Breast epithelium (tissue), 4 donors: ENCODE data around the gene PLPP1. TPM values are rescaled to one million over a fixed set of nuclear protein-coding genes. Genes with fewer than 3 reads are reported as not detected.

Experiments used
- DNase-seq, 2 donors: peaks; one replicate each; pipeline ENCODE4 v3.0.0-alpha.2; 2019; ENCODE audit warnings: low spot score in 2 of 2
- H3K27ac ChIP-seq, 2 donors: fragments of 200-600 bp; sonication (generic) in 1 of 2; one replicate each; pipeline ENCODE4 v1.5.1; 2016 to 2019; ENCODE audit warnings: mild to moderate bottlenecking in 1 of 2
- H3K27me3 ChIP-seq, 2 donors: fragments of 200-600 bp; sonication (generic) in 1 of 2; one replicate each; pipeline versions ENCODE4 v1.5.1 to v1.6.0; 2017 to 2019; ENCODE audit warnings: control low read depth in 1 of 2, mild to moderate bottlenecking in 1 of 2
- H3K36me3 ChIP-seq: fragments of 200-600 bp; one replicate; pipeline ENCODE4 v1.5.1; 2019
- H3K4me1 ChIP-seq, 2 donors: fragments of 200-600 bp; sonication (generic); one replicate each; pipeline ENCODE4 v1.5.1; 2016 to 2019; ENCODE audit warnings: control low read depth in 1 of 2
- H3K4me3 ChIP-seq, 3 donors: fragments of 200-600 bp; sonication (generic); 1 replicate in 2 of 3; 2 replicates in 1 of 3; pipeline ENCODE4 v1.5.1; 2016 to 2019; ENCODE audit warnings: mild to moderate bottlenecking in 3 of 3, moderate library complexity in 2 of 3
- H3K9me3 ChIP-seq, 2 donors: fragments of 200-600 bp; sonication (generic) in 1 of 2; one replicate each; pipeline ENCODE4 v1.5.1; 2016 to 2019; ENCODE audit warnings: control low read depth in 1 of 2
- POLR2A ChIP-seq: fragments of 450-650 bp; IDR thresholded peaks from one replicate; pipeline ENCODE4 v1.6.1; 2016; ENCODE audit warnings: antibody characterized with exemption, mild to moderate bottlenecking, moderate library complexity
- POLR2AphosphoS5 ChIP-seq, 3 donors: sonication (generic); formaldehyde crosslinking; IDR thresholded peaks; one replicate each; pipeline ENCODE4 v1.6.1; 2017; ENCODE audit warnings: antibody characterized with exemption in 3 of 3
- intact Hi-C: fragments of 100-400 bp; cut with DNase I; formaldehyde crosslinking; loops from one replicate; pipeline ENCODE4 v1.15.1; 2023; ENCODE audit warnings: low total_unique reads
- total RNA-seq, 3 donors: library from RNA; depleted of rRNA; stranded (reverse); fragments of >200 nt; gene quantifications; one replicate each; pipeline ENCODE4 v1.1.0, GENCODE V29; 2016
- TF ChIP-seq, protein P1 (sequence below), 3 donors: fragments of 450-650 bp; IDR thresholded peaks; one replicate each; pipeline ENCODE4 v1.5.1; 2016 to 2017; ENCODE audit warnings: antibody characterized with exemption in 3 of 3, mild to moderate bottlenecking in 3 of 3, moderate library complexity in 3 of 3

PLPP1 gene
- total RNA-seq, 3 donors from 2014 or later: 177 to 339 (median 237) TPM

DNA sequence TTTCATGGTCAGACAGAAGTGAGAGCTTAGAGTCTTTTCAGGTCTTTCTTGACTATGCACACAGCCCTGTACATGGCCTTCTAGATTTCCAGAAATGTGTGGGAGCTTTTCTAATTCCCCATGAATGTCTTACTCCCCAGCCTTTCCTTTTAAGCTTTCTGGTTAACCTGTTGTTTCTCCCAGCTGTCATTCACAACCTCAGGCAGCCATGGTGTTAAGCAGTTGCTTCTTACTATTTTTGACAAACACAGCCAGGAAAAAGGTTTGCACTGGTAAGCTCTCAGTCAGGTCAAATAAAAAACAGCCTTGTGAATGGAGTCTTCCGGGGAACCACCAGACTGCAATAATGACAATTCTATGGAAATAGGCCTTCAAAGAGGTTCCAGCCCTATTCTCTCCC lies 142.1 kb downstream of the PLPP1 start:
- no peak for DNase-seq
- intact Hi-C loops: no loop called here
- H3K36me3 ChIP-seq: no peaks in the 10 kb centered on the region
- no peak overlapping the region for H3K4me3 ChIP-seq
- TF ChIP-seq, protein P1, sequence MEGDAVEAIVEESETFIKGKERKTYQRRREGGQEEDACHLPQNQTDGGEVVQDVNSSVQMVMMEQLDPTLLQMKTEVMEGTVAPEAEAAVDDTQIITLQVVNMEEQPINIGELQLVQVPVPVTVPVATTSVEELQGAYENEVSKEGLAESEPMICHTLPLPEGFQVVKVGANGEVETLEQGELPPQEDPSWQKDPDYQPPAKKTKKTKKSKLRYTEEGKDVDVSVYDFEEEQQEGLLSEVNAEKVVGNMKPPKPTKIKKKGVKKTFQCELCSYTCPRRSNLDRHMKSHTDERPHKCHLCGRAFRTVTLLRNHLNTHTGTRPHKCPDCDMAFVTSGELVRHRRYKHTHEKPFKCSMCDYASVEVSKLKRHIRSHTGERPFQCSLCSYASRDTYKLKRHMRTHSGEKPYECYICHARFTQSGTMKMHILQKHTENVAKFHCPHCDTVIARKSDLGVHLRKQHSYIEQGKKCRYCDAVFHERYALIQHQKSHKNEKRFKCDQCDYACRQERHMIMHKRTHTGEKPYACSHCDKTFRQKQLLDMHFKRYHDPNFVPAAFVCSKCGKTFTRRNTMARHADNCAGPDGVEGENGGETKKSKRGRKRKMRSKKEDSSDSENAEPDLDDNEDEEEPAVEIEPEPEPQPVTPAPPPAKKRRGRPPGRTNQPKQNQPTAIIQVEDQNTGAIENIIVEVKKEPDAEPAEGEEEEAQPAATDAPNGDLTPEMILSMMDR (IDR thresholded peaks at IDR 0.05): no peak
- TF ChIP-seq POLR2A (no peak), POLR2AphosphoS5 (IDR thresholded peaks at IDR 0.05) (no peak)
- no peaks in the 10 kb centered on the region for H3K4me1 ChIP-seq
- H3K27ac ChIP-seq: no peak overlapping the region
- no peaks in the 10 kb centered on the region for H3K27me3 ChIP-seq
- peaks cover 0 to 7% of the 10 kb centered on the region in 2 donors for H3K9me3 ChIP-seq

DNA sequence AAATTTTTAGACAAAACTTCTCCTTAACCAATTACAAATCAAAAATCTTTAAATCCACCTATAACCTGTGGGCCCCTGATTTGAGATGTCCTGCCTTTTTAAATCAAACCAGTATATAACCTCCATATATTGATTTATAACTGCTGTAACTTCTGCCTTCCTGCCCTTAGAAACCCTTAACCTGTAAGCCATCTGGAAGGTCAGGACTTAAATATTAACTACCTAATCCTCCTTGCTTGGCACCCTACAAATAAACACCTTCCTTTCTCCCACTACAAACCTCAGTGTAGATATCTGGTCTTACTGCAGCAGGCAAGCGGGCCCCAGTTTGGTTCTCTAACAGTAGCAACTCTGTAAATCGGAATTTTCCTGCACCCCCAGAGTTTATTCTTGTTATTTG lies 143.1 kb downstream of the PLPP1 start:
- intact Hi-C loops: no loop called here
- DNase-seq: no peak
- Histone ChIP-seq H3K4me3 (no peak overlapping the region), H3K4me1 (no peaks in the 10 kb centered on the region), H3K36me3 (no peaks in the 10 kb centered on the region), H3K27ac (no peak overlapping the region), H3K27me3 (no peaks in the 10 kb centered on the region), H3K9me3 (peaks cover 0 to 7% of the 10 kb centered on the region in 2 donors)
- TF ChIP-seq POLR2AphosphoS5 (IDR thresholded peaks at IDR 0.05) (no peak), POLR2A (no peak)
- TF ChIP-seq, protein P1 (IDR thresholded peaks at IDR 0.05): no peak

DNA sequence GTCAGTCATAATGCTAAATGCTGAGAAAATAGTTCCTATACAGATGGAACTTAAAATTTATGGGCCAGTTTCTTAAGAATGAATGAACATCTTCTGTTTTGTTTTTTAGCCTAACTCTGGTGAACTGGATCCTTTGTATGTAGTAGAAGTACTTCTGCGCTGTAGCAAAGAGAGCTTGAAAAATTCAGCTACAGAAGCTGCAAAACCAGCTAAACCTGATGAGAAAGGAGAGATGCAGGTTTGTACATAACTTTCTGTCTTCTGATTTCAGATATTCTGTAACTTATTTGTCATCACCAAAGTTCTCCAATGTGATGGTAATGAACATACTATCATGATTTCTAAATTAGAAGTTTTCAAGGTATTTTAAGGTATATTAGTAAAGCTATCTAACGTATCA lies 146.9 kb downstream of the PLPP1 start:
- Histone ChIP-seq H3K9me3 (peaks cover 0 to 18% of the 10 kb centered on the region in 2 donors), H3K4me1 (no peaks in the 10 kb centered on the region), H3K27ac (no peak overlapping the region), H3K36me3 (no peaks in the 10 kb centered on the region), H3K27me3 (no peaks in the 10 kb centered on the region), H3K4me3 (no peak overlapping the region)
- intact Hi-C loops: no loop called here
- no peak for DNase-seq
- TF ChIP-seq POLR2AphosphoS5 (IDR thresholded peaks at IDR 0.05): no peak
- TF ChIP-seq POLR2A: no peak
- TF ChIP-seq, protein P1 (IDR thresholded peaks at IDR 0.05): no peak

- Histone ChIP-seq H3K27ac (no peak overlapping the region), H3K9me3 (peaks cover 3 to 16% of the 10 kb centered on the region in 2 donors), H3K4me3 (no peak overlapping the region), H3K27me3 (no peaks in the 10 kb centered on the region), H3K4me1 (no peaks in the 10 kb centered on the region), H3K36me3 (no peaks in the 10 kb centered on the region)
- no peak for DNase-seq
- intact Hi-C loops: no loop called here
- no peak for TF ChIP-seq POLR2A
- TF ChIP-seq, protein P1 (IDR thresholded peaks at IDR 0.05): no peak
These were observed 148.4 kb downstream of the PLPP1 start for GRCh38 chr5:55386356-55386755.

DNA sequence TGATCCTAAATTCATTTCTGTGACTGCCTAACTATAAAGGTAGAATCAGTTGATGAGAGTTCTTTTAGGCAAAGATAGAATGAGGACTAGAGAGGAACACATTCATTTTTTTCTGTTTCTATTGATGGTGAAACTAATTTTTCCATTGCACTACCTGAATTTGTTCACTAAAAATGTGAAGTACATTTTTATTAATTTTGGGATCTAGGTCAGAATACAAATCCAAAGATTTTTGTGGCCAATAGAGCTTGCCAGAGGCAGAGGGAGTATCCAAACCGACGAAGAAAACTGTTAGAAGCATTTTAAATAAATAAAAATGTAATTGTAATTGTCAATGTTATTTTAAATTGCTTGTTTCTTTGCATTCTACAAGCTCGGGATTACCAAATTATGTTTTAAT lies 148.9 kb downstream of the PLPP1 start:
- Histone ChIP-seq H3K36me3 (no peaks in the 10 kb centered on the region), H3K27me3 (no peaks in the 10 kb centered on the region), H3K9me3 (peaks cover 3 to 16% of the 10 kb centered on the region in 2 donors), H3K27ac (no peak overlapping the region), H3K4me3 (no peak overlapping the region), H3K4me1 (no peaks in the 10 kb centered on the region)
- no peak for DNase-seq
- intact Hi-C loops: no loop called here
- TF ChIP-seq, protein P1 (IDR thresholded peaks at IDR 0.05): no peak
- no peak for TF ChIP-seq POLR2A
- no peak for TF ChIP-seq POLR2AphosphoS5 (IDR thresholded peaks at IDR 0.05)
